Body of pancreas (tissue), 4 donors: ENCODE data around the gene HAO1.

Experiments used
- CTCF ChIP-seq, 7 experiments: fragments of 450-650 bp in 4 of 7; fragments of 200-600 bp in 3 of 7; sonication (generic) in 3 of 7; IDR thresholded peaks; one replicate each; pipeline ENCODE4 v1.5.1; 2016 to 2019; ENCODE audit warnings: antibody characterized with exemption in 7 of 7
- POLR2A ChIP-seq, 3 donors: fragments of 450-650 bp; IDR thresholded peaks; one replicate each; pipeline ENCODE4 v1.6.1; 2016; ENCODE audit warnings: antibody characterized with exemption in 3 of 3, mild to moderate bottlenecking in 2 of 3

DNA sequence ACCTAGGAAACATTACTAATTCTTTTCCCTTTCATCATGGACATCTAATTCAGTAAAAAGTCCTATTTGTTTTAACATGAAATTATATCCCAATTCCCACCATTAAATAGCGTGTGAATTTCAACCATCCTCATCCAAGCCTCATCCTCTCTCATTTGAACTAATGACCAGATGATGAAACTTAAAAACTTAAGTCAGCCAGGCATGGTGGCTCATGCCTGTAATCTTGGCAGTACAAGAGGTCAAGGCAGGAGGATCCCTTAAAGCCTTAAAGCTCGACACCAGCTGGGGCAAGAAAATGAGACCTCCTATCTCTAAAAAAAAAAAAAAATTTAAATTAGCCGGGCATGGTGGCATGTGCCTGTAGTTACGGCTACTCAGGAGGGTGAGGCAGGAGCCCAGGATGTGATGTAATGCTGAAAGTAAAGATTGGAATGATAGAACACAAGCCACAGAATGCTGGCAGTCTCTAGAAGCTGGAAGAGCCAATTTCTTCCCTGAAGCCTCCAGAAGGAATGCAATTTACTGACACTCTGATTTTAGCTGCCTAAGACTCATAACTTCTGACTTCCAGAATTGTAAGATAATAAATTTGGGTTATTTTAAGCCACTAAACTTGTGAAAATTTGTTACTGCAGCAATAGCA, 27.1 kb upstream of the HAO1 start:
- TF ChIP-seq CTCF (IDR thresholded peaks at IDR 0.05) (no peak), POLR2A (IDR thresholded peaks at IDR 0.05) (no peak)
